HG02884 (cell line): ENCODE data around the gene GPT2.

Experiments
- ATAC-seq: cut with Tn5 transposase; IDR thresholded peaks from one replicate; pipeline ENCODE4 v1.9.1; 2021; ENCODE audit warnings: mild to moderate bottlenecking, moderate library complexity; ENCODE audit not compliant: unreplicated experiment

The GPT2 gene

DNA sequence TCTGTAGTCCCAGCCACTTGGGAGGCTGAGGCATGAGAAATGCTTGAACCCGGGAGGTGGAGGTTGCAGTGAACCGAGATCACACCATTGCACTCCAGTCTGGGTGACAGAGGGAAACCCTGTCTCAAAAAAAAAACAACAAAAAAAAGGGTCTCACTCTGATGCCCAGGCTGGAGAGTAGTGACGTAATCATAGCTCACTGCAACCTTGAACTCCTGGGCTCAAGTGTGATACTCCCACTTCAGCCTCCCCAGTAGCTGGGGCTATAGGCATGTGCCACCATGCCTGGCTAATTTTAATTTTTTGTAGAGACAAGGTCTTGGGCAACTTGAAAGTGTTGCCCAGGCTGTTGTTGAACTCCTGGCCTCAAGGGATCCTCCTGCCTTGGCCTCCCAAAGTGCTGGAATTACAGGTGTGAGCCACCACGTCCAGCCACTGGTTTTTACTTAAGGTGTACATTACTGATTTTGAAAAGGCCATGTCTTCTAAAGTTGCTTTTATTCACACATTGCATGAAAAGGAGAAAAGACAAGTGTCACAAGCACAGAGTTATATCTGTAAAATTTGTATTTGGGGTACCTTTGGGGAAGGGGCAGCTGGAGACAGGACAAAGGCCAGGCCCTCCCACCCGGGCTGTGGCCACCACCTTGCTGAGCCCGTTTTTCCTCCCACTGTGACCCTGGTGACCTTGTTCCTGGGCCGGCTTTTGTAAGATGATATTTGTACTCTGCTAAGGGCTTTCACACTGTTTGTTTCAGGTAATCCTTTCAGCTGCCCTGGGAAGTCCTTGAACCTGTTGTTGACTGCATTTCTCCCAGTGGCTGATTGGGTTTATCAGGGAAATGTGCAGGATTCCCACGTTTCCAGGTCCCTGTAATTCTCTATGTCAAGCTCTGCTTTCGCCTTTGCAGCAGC, 11.5 kb downstream of the GPT2 start:
- ATAC-seq: no peak

DNA sequence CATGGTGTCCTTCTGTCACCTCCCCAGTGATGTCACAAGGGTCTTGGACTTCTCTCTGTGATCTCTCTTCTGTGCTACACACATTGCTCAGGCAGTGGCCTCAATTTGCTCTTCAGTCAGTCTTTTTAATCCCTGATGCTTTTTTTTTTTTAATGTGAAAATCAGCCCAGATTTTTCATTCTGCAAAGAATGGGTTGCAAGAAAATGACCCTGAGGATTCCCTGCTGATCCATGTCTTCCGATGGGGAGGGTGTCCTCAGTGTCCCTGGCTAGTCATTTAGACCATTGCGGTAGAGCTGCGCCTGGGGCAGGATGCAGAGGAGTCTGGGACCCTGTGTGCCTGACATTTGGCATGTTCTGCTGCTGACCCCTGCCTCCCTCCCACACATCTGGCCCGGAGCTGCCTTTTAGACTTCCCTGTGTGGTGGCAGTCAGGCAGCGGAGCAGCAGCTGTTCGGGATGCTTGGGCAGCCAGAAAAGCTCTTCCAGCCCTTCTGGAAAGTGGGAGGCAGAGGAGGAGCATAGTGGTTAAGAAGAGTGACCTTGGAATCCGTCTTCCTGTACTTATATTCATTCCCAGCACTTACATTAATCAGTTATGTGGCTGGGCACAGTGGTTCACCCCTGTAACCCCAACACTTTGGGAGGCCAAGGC, 12.3 kb downstream of the GPT2 start:
- ATAC-seq: no peak

DNA sequence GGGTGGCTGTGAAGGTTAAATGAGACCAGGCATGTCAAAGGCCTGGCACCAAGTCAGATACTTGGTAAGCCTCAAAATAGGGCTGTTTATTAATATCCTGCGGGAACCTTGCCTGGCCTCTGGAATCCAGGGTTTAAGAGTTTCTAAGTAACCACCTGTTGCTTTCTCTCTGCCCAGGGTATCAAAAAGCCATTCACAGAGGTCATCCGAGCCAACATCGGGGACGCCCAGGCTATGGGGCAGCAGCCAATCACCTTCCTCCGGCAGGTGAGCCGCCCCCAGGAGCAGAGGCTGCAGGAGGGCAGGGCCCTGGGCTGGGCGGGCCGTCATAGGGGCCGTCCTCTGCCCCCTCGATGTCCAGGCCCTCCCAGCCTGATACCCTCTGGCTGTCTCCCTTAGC, 13.3 kb downstream of the GPT2 start:
- no peak for ATAC-seq

DNA sequence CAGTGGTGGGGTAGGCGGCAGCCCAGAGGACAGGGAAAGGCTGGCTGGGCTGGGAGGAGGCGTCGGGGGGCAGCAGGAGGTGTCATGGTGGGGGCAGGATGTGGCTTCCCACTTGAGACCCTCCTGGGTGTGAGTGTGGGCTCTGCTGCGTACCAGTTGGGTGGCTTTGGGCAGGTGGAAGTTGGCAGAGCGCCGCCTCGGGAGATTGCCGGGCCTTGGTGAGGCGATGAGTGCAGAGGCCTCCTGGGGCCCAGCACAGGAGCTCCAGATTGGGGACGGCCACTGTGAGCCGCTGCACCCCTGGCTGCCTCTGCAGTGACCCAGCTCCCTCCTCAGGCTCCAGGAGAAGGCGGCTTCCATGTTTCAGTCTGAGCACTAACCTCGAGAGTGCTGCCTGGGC, 13.8 kb downstream of the GPT2 start:
- no peak for ATAC-seq

- ATAC-seq: no peak
Observed at GRCh38 chr16:46899443-46900143, 15.4 kb downstream of the GPT2 start.

DNA sequence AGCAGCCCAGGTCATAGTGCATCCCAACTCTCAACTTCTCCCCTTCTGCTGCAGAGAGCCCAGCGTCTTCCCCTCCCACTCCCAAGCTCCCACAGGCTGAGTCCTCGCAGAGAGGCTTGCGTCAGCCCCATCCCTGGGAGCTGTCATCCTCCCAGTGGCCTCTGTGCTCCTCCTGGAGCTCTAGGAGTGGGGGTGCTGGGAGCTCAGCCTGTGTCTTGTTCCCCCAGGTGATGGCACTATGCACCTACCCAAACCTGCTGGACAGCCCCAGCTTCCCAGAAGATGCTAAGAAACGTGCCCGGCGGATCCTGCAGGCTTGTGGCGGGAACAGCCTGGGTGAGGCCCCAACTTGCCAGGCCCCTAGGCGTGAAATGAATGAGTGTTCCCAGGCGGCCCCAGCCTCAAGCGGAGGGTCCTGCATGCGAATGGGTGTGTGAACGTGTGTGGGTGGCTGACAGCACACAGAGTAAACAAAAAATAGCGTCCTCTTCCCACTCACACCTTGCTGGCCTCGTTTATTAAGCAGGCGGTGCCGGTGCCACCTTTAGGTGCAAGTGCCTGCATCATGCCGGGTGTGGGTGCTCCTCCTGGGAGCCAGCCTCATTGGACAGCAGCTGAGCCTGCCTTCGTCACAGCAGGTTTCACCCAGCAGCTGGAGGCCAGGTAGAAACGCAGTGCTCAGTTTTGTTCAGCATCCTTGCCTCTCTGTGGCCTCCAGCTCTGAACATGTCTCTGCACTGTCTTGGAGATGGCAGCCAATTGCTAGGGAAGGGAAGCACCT, 16.5 kb downstream of the GPT2 start:
- ATAC-seq: no peak

GRCh38 chr16:46901709-46902108, 17.5 kb downstream of the GPT2 start:
- no peak for ATAC-seq

DNA sequence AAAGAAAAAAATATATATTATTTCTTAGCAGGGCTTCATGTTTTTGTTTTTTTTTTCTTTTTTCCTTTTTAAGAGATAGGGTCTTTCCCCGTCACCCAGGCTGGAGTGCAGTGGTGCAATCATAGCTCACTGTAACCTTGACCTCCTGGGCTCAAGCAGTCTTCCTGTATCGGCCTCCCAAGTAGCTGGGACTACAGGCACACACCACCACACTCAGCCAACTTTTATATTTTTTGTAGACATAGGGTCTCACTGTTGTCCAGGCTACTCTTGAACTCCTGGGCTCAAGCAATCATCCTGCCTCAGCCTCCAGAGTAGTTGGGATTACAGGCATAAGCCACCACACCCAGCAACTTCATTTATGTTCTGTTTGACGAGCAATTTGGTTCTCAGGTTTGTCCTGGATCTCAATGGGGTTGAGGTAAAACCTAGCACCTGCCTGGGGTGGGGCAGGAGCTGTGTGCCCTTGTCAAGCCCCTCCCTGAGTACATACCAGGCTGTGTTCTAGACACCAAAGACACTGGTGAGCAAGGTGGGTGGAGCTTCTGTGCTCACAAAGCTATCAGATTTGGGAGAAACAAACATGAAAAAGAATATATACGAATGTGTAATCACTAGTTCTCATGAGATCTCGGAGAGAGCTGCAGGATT, 19.2 kb downstream of the GPT2 start:
- no peak for ATAC-seq

- no peak for ATAC-seq
Observed at GRCh38 chr16:46904471-46904870, 20.3 kb downstream of the GPT2 start.

- ATAC-seq: no peak
Observed at GRCh38 chr16:46906360-46907060, 22.3 kb downstream of the GPT2 start.

GRCh38 chr16:46907061-46907774, 23.1 kb downstream of the GPT2 start:
- ATAC-seq: no peak

DNA sequence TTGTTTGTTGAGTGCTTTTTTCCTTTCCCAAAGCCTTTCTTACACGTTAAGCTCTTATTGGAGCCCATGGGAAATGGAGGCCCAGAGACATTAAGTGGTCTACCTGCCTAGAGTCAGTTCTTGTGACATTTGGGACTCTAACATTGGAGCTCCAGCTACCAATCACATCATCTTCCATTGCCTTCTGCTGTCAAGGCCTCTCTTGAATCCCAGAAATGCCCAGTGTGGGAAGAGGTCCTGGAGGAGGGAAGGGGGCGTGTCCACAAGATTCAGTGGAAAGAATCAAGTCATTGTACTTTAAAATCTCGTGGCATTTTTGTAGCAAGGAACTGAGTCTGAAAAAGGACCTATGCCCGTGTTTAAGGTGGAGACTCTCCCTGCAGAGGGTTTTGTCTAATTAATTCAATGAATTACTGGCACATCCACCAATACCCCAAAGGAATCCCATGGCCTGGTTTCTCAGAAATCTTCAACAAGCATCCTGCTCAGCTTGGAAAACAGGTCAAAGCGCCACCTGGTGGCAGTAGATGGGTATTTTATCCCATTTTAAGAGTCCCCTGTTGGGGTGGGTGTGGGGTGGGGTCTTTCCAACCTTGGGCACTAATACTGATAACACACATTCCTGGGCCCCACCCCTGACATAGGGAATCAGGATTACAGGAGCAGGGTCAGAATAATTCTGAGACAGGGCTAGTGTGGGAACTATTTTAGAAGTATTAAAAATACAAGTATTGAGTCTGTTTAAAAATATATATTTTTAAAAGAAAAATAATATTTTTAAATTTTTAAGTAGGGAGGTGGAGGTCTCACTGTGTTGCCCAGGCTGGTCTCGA, 24.6 kb downstream of the GPT2 start:
- no peak for ATAC-seq

DNA sequence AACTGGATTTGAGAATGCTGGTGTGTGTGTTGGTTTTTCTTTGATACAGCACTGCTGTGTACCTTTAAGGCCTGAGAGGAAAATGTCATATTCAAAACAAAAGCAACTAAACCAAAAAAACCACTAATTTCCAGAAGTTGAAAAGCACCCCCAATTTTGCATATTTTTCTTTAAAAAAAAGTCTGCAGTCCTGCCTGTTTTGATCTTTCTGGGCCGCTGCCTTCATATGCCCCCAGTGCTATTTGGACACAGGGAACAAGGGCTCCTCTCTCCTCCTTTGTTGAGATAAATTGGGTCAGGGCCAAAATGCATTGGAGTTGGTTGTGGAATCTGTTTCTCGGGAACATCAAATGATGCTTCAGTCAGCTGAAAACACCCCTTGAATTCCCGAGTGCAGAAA, 26.9 kb downstream of the GPT2 start:
- peak; percentile 71 for ATAC-seq

GRCh38 chr16:46911650-46912049, 27.5 kb downstream of the GPT2 start:
- no peak for ATAC-seq

- ATAC-seq: no peak
Observed at GRCh38 chr16:46914556-46915201, 30.5 kb downstream of the GPT2 start.

DNA sequence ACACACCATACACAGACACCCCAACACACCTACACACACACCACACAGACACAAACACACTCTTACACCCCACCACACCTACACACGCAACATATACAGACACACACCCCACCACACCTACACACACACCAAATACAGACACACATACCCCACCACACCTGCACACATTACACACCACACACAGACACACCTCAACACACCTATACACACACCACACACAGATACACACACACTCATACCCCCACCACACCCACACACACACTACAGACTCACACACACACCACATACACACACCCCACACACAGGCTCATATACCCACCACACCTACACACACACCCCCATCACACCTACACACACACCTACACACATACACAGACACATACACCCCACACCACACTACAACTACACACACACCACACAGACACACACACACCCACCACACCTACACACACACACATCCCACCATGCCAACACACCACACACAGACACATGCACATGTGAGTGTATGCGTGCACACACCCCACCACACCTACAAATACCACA, 31.4 kb downstream of the GPT2 start:
- ATAC-seq: no peak

DNA sequence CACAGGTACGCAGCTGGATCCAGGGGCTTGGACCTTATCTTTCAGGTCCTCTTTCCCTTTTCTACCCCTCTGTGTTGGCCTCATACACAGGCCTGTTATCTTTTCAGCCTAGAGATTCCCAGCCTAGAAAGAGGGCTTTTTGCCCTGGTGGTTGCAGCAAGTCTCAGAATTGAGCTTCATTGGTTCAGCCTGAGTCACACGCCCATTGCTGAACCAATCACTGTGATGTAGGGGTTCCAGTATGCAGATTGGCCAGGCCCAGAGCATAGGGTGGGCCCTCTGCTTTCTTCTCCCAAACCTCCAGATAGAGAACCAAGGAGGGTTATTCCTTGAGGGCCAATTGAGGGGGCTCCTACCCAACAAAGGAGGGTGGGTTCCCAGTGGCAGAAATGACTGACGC, 32.8 kb downstream of the GPT2 start:
- ATAC-seq: no peak

GRCh38 chr16:46918400-46918799, 34.2 kb downstream of the GPT2 start:
- no peak for ATAC-seq
